SK-N-SH (cell line): ENCODE data around the gene GMPPA. TPM values are rescaled to one million over a fixed set of nuclear protein-coding genes. Genes with fewer than 3 reads are reported as not detected.

Source experiments
- CTCF ChIA-PET: fragments of 300-600, 350-600 bp; formaldehyde crosslinking; extraction: SDS; loops from one replicate; lab custom pipeline; 2021; lab: Yijun Ruan, JAX
- POLR2A ChIA-PET: fragments of 350-600 bp; sonication (Branson Sonifier 250); formaldehyde crosslinking; extraction: SDS; loops from one replicate; lab custom pipeline; 2020; ENCODE audit warnings: antibody characterized with exemption, inconsistent platforms; lab: Yijun Ruan, JAX
- DNase-seq: peaks from one replicate; pipeline ENCODE4 v3.0.0; 2012
- H2AFZ ChIP-seq: fragments of 200-600 bp; sonication (generic); 2 replicates; pipeline ENCODE4 v1.8.1; 2016; ENCODE audit warnings: antibody characterized with exemption, mild to moderate bottlenecking, low read depth
- H3F3A ChIP-seq: fragments of 200-600 bp; sonication (generic); replicated peaks from 2 replicates; pipeline ENCODE3; 2016; ENCODE audit warnings: antibody characterized with exemption, mild to moderate bottlenecking; ENCODE audit not compliant: insufficient read depth
- H3K27ac ChIP-seq, 2 experiments: fragments of 200-500 bp in 1 of 2; fragments of 200-600 bp in 1 of 2; sonication (Bioruptor generic) in 1 of 2; sonication (generic), shearing (Covaris generic) in 1 of 2; 2 replicates each; pipeline versions ENCODE4 v1.5.1 to v1.6.1; 2014 to 2016; ENCODE audit warnings: low read depth in 2 of 2, inconsistent platforms in 1 of 2, low read length in 1 of 2, mild to moderate bottlenecking in 1 of 2, mixed read lengths in 1 of 2
- H3K27me3 ChIP-seq: fragments of 200-600 bp; sonication (generic), shearing (Covaris generic); 2 replicates; pipeline ENCODE4 v1.6.1; 2016; ENCODE audit warnings: mixed run types; ENCODE audit not compliant: insufficient read depth
- H3K36me3 ChIP-seq, 2 experiments: fragments of 200-500 bp in 1 of 2; fragments of 200-600 bp in 1 of 2; sonication (Bioruptor generic) in 1 of 2; sonication (generic) in 1 of 2; replicated peaks in 1 of 2; 2 replicates each; pipeline versions ENCODE3 to v1.5.1; 2014 to 2016; ENCODE audit warnings: low read length in 1 of 2, mild to moderate bottlenecking in 1 of 2; ENCODE audit not compliant: insufficient read depth in 2 of 2, control insufficient read depth in 1 of 2
- H3K4me1 ChIP-seq, 2 experiments: fragments of 200-500 bp in 1 of 2; fragments of 200-600 bp in 1 of 2; sonication (Bioruptor generic) in 1 of 2; sonication (generic), shearing (Covaris generic) in 1 of 2; 2 replicates each; pipeline versions ENCODE4 v1.5.1 to v1.6.1; 2014 to 2016; ENCODE audit warnings: low read depth in 1 of 2, low read length in 1 of 2, mixed run types in 1 of 2; ENCODE audit not compliant: insufficient read depth in 2 of 2, control insufficient read depth in 1 of 2
- H3K4me2 ChIP-seq: fragments of 200-600 bp; sonication (generic), shearing (Covaris generic); 2 replicates; pipeline ENCODE4 v1.6.1; 2017; ENCODE audit warnings: mixed run types
- H3K4me3 ChIP-seq, 2 experiments: fragments of 200-500 bp in 1 of 2; fragments of 200-600 bp in 1 of 2; sonication (Bioruptor generic) in 1 of 2; sonication (generic), shearing (Covaris generic) in 1 of 2; 2 replicates each; pipeline versions ENCODE4 v1.5.1 to v1.8.1; 2014 to 2016; ENCODE audit warnings: low read depth in 2 of 2, inconsistent platforms in 1 of 2, low read length in 1 of 2, mild to moderate bottlenecking in 1 of 2, mixed read lengths in 1 of 2, moderate library complexity in 1 of 2
- H3K79me2 ChIP-seq: fragments of 200-600 bp; sonication (generic); 2 replicates; pipeline ENCODE4 v1.8.1; 2017; ENCODE audit warnings: mild to moderate bottlenecking; ENCODE audit not compliant: insufficient read depth
- H3K9ac ChIP-seq: fragments of 200-600 bp; sonication (generic); 2 replicates; pipeline ENCODE4 v1.6.1; 2017; ENCODE audit warnings: mixed run types
- H3K9me2 ChIP-seq: fragments of 200-600 bp; sonication (generic); 2 replicates; pipeline ENCODE4 v1.6.1; 2017; ENCODE audit warnings: mixed run types
- H3K9me3 ChIP-seq: fragments of 200-600 bp; sonication (generic); 2 replicates; pipeline ENCODE4 v1.6.1; 2017; ENCODE audit warnings: mixed run types, mild to moderate bottlenecking, moderate library complexity
- H4K20me1 ChIP-seq: fragments of 200-600 bp; sonication (generic); 2 replicates; pipeline ENCODE4 v1.6.1; 2017; ENCODE audit warnings: mild to moderate bottlenecking, mixed run types; ENCODE audit not compliant: insufficient read depth
- CHD2 ChIP-seq: fragments of 150-350 bp; IDR thresholded peaks from 2 replicates; pipeline ENCODE4 v1.6.1; 2018; ENCODE audit warnings: low read length; ENCODE audit not compliant: partially characterized antibody
- CTCF ChIP-seq: fragments of 200-600 bp; sonication (generic); IDR thresholded peaks from 2 replicates; pipeline ENCODE4 v1.6.1; 2017; ENCODE audit warnings: antibody characterized with exemption, mild to moderate bottlenecking, moderate library complexity
- ELF1 ChIP-seq: IDR thresholded peaks from 2 replicates; pipeline ENCODE4 v1.4.0; 2012
- EZH2phosphoT487 ChIP-seq: fragments of 200-600 bp; sonication (generic); IDR thresholded peaks from 2 replicates; pipeline ENCODE4 v1.6.1; 2017; ENCODE audit warnings: low read depth, mixed run types, mild to moderate bottlenecking, antibody characterized with exemption, moderate library complexity, borderline replicate concordance
- FOXJ3 ChIP-seq: sonication (generic); formaldehyde crosslinking; IDR thresholded peaks from 2 replicates; pipeline ENCODE4 v1.5.1; 2020; ENCODE audit warnings: mild to moderate bottlenecking, missing genetic modification reagents
- GABPA ChIP-seq: IDR thresholded peaks from 2 replicates; pipeline ENCODE4 v1.4.0; 2012; ENCODE audit warnings: low read depth, mild to moderate bottlenecking
- GATA2 ChIP-seq: sonication (generic); formaldehyde crosslinking; IDR thresholded peaks from 2 replicates; pipeline ENCODE4 v1.5.0; 2020; ENCODE audit warnings: mild to moderate bottlenecking, missing genetic modification reagents
- MAX ChIP-seq: IDR thresholded peaks from 2 replicates; pipeline ENCODE4 v1.4.0; 2012; ENCODE audit warnings: low read depth
- MEF2A ChIP-seq: IDR thresholded peaks from 2 replicates; pipeline ENCODE4 v1.4.0; 2012; ENCODE audit warnings: low read depth, borderline replicate concordance
- MXI1 ChIP-seq: IDR thresholded peaks from 2 replicates; pipeline ENCODE4 v1.6.1; 2012; ENCODE audit warnings: mild to moderate bottlenecking, low read depth, low read length, improper control_type of control experiment
- NFIC ChIP-seq: IDR thresholded peaks from 2 replicates; pipeline ENCODE4 v1.4.0; 2012; ENCODE audit warnings: borderline replicate concordance
- RAD21 ChIP-seq: IDR thresholded peaks from 2 replicates; pipeline ENCODE4 v1.6.1; 2012; ENCODE audit warnings: mild to moderate bottlenecking, low read length
- RCOR1 ChIP-seq: fragments of 150-350 bp; IDR thresholded peaks from 2 replicates; pipeline ENCODE4 v1.6.1; 2017; ENCODE audit warnings: antibody characterized with exemption, low read length
- RXRA ChIP-seq: IDR thresholded peaks from 2 replicates; pipeline ENCODE4 v1.4.0; 2012; ENCODE audit warnings: low read depth, mild to moderate bottlenecking, borderline replicate concordance
- SMC3 ChIP-seq: IDR thresholded peaks from 2 replicates; pipeline ENCODE4 v1.6.1; 2012; ENCODE audit warnings: low read depth, low read length, improper control_type of control experiment
- TEAD4 ChIP-seq: IDR thresholded peaks from 2 replicates; pipeline ENCODE4 v1.4.0; 2012; ENCODE audit warnings: mild to moderate bottlenecking, borderline replicate concordance; ENCODE audit not compliant: insufficient read depth
- USF1 ChIP-seq: IDR thresholded peaks from 2 replicates; pipeline ENCODE4 v1.4.0; 2012; ENCODE audit warnings: low read depth, borderline replicate concordance
- USF2 ChIP-seq: fragments of 150-350 bp; IDR thresholded peaks from 2 replicates; pipeline ENCODE4 v1.6.1; 2017; ENCODE audit warnings: antibody characterized with exemption, low read length, low read depth, borderline replicate concordance
- YY1 ChIP-seq: IDR thresholded peaks from 2 replicates; pipeline ENCODE4 v1.4.0; 2012; ENCODE audit warnings: low read depth, mild to moderate bottlenecking
- ZBTB33 ChIP-seq: IDR thresholded peaks from 2 replicates; pipeline ENCODE4 v1.4.0; 2012; ENCODE audit warnings: low read depth, borderline replicate concordance
- WGBS: methylation state at CpG from one replicate; pipeline ENCODE4 v1.1.6; 2017; ENCODE audit warnings: low lambda C conversion rate; 5-methylcytosine and 5-hydroxymethylcytosine counted together
- polyA plus RNA-seq, 3 experiments: library from polyadenylated mRNA; depleted of rRNA; stranded (reverse); fragments of >200 nt; gene quantifications; 2 replicates each; pipeline ENCODE4 v1.2.3, GENCODE V29; 2012

Gene GMPPA
- polyA plus RNA-seq, 1 of the 3 experiments (the other 2 are of a cell fraction), result 61.3 TPM

GRCh38 chr2:219488844-219489194 lies 9.9 kb upstream of the GMPPA start (continued):
- TF ChIP-seq SMC3 (no peak), RAD21 (no peak)

GRCh38 chr2:219489315-219489714 lies 9.4 kb upstream of the GMPPA start:
- Histone ChIP-seq H3K36me3 (peaks cover 6 to 26% of the 10 kb centered on the region in 2 experiments), H3F3A (no peaks in the 10 kb centered on the region), H3K9ac (no peak overlapping the region), H3K4me3 (no peak overlapping the region)
- no peak for TF ChIP-seq MXI1
- TF ChIP-seq EZH2phosphoT487, result no peak
- no peak for TF ChIP-seq RCOR1
- TF ChIP-seq GATA2 (CRISPR knock-in tag), result no peak
- TF ChIP-seq GABPA, result no peak
- TF ChIP-seq MEF2A, result no peak
- no peak for TF ChIP-seq RAD21
- TF ChIP-seq, all 33 proteins: peak for 0
- no peaks in the 10 kb centered on the region for H3K9me2 ChIP-seq
- H3K79me2 ChIP-seq, result no peaks in the 10 kb centered on the region
- no peak overlapping the region for H3K4me2 ChIP-seq
- no peak for DNase-seq
- H3K27me3 ChIP-seq, result no peaks in the 10 kb centered on the region
- CTCF ChIA-PET, result interaction anchor here (1.2 to 62.1 kb wide), 3 partner anchors 5 to 43 kb away, joined by 4 to 2824 read pairs (median 2824); partner anchors contain the start of genes ASIC4, CHPF, GMPPA and TMEM198
- POLR2A ChIA-PET, result no interaction called here
- H3K9me3 ChIP-seq, result no peaks in the 10 kb centered on the region
- H3K27ac ChIP-seq, result no peak overlapping the region
- no peak overlapping the region for H2AFZ ChIP-seq
- whole genome bisulfite sequencing, result 88% methylated on average over 7 of the region's 9 CpGs
- H4K20me1 ChIP-seq, result no peaks in the 10 kb centered on the region
- peaks cover 0 to 7% of the 10 kb centered on the region in 2 experiments; a peak in 1 of 4 replicates for H3K4me1 ChIP-seq

- Histone ChIP-seq H3F3A (no peaks in the 10 kb centered on the region), H3K9me2 (no peaks in the 10 kb centered on the region), H3K27me3 (no peaks in the 10 kb centered on the region), H2AFZ (no peak overlapping the region), H3K9ac (no peak overlapping the region), H4K20me1 (no peaks in the 10 kb centered on the region), H3K4me3 (no peak overlapping the region), H3K79me2 (no peaks in the 10 kb centered on the region), H3K36me3 (peaks cover 6 to 23% of the 10 kb centered on the region in 2 experiments), H3K27ac (no peak overlapping the region), H3K4me1 (peaks cover 0 to 15% of the 10 kb centered on the region in 2 experiments; a peak in 1 of 4 replicates), H3K9me3 (no peaks in the 10 kb centered on the region), H3K4me2 (no peak overlapping the region)
- 94% methylated on average over 21 of the region's 23 CpGs for WGBS
- no peak for DNase-seq
- CTCF ChIA-PET, result interaction anchor here (1.1 to 62.1 kb wide), 4 partner anchors 4 to 70 kb away, joined by 3 to 2824 read pairs (median 1416); partner anchors contain the start of genes ASIC4, CHPF, GMPPA and TMEM198
- POLR2A ChIA-PET, result interaction anchor here (1.4 kb wide), 1 partner anchor 36 kb away, joined by 4 read pairs; no protein-coding TSS in a partner anchor
- TF ChIP-seq ZBTB33 (no peak), USF1 (no peak), SMC3 (no peak), NFIC (no peak), CHD2 (no peak), FOXJ3 (CRISPR knock-in tag) (no peak), RXRA (no peak), YY1 (no peak), RAD21 (no peak), USF2 (no peak), TEAD4 (no peak), MAX (no peak), CTCF (no peak), ELF1 (no peak)
Observed at GRCh38 chr2:219490186-219490585, 8.5 kb upstream of the GMPPA start.
